NCI-H510A (cell line): Measurements from ENCODE around the gene PLXNC1.
A peak's percentile ranks its signal among the peaks of the same experiment; 100 is the strongest.

ENCODE experiments used
- DNase-seq: peaks from one replicate; lab custom pipeline; 2025; lab: John Stamatoyannopoulos, UW

The PLXNC1 gene

DNA sequence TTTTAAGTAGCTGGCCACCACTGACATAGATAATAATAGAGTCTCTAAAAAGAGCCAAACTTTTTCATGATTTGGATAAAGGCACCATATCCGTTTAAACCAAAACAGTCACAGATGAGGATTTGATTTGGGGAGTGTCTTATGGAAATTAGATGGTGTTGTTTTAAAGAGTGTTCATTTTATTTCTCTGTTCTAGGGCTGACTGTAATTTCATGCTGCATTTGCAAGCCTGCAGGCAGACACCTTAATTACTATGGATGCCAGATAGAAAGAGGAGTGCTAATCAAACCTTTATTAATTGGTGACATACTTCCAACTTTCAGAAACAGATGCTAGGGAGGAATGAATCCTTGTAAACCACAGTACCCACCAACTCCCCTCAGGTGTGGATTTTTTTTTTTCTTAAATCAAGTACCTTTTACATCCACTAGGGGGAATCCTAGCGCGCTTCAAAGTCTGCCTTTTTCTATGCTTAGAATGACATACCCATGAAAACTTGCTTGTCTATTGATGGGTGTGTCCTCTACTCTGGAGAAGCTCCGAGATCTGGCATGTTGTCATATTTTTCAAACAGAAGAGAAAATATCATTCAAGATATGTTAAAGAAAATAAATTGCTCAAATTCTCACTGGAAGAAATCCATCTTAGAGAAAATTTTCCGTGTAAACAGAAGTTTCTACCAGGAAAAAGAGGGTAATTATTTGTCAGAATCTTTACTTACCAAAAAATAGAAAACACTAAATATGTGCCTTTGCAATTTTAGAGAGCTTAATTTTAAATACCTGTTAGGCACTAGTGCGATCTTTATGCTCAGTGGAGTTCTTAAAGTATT lies 14.2 kb upstream of the PLXNC1 start:
- no peak for DNase-seq

- no peak for DNase-seq
Measured at GRCh38 chr12:94135896-94136295, 12.5 kb upstream of the PLXNC1 start.

GRCh38 chr12:94139816-94140215 lies 8.6 kb upstream of the PLXNC1 start:
- DNase-seq, result no peak

- no peak for DNase-seq
Measured at GRCh38 chr12:94140556-94140955, 7.8 kb upstream of the PLXNC1 start.

- DNase-seq, result no peak
Measured at GRCh38 chr12:94141004-94141764, 7.2 kb upstream of the PLXNC1 start.

GRCh38 chr12:94141892-94142291 lies 6.5 kb upstream of the PLXNC1 start:
- DNase-seq, result no peak

GRCh38 chr12:94143438-94143837 lies 4.9 kb upstream of the PLXNC1 start:
- DNase-seq, result no peak

DNA sequence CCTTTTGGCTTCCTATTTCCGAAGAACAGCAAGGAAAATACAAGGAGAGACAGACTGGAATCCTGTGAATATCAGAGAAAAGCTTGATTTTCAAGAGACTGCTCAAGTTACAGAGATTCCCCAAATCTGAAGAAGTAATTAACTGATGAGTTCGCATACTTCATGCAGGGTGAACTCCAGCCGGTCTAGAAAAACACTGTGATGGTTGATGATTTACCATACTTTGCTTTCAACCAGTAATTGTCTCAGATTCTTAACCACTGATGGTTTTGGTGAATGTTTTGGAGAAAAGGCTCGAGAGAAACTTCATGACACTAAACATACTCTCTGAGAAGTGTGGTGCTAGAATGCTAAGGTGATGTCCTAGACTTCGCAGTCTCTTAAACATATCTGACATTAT lies 4.4 kb upstream of the PLXNC1 start:
- DNase-seq, result no peak

DNA sequence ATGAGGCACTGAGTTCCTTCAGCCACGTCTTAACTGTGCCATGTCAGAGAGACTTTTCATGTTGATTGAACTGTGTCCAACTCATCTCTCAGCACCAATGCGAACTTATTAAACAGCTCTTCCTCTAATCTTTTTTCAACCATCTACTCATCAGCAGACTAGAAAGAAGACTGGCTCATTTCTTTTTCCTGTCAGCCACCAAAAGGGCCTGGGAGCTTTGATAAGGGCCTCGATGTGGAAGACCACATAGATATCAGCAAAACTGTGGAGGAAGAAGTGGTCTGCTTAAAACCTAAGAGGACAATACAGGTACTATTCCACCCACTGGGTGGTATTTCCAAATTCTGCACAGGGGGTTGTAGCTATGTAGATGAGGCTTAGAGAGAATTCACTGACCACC lies 3.6 kb upstream of the PLXNC1 start:
- no peak for DNase-seq

- no peak for DNase-seq
Measured at GRCh38 chr12:94145191-94145983, 3.0 kb upstream of the PLXNC1 start.

DNA sequence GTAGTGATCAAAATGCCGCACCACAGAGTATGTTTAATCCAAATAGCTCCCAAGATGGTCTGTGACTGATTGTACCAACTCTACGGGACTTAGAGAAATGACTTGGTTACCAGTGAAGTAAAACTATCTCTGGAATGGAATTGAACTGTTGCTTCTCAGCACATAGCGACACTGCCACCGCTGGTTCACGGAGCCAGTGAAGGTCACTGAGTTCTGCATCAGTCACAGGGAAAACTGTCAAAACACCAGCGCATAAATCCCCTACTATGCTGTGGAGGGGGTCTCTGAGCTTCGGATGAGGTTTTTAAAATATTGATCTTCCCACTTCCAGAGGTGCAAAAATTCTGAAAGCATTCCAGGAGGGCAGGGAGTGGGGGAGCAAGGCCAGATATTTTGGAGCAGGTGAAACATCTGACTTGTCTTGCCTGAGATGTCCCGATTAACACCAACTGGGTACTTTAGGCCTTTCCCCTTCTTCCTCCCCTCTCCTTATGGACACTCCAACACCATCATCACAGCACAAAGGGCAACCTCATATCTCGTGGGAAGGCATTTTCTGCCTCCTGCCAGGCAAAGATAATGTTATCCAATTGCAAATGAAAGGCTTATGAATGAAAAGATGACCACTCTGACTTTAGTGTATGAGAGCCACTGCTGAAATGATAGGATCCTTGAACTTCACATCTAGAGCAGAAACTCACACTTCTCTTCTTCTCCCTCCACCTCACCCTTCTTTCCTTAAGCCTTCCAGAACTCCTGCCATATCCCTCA lies 2.0 kb upstream of the PLXNC1 start:
- DNase-seq, result no peak

DNA sequence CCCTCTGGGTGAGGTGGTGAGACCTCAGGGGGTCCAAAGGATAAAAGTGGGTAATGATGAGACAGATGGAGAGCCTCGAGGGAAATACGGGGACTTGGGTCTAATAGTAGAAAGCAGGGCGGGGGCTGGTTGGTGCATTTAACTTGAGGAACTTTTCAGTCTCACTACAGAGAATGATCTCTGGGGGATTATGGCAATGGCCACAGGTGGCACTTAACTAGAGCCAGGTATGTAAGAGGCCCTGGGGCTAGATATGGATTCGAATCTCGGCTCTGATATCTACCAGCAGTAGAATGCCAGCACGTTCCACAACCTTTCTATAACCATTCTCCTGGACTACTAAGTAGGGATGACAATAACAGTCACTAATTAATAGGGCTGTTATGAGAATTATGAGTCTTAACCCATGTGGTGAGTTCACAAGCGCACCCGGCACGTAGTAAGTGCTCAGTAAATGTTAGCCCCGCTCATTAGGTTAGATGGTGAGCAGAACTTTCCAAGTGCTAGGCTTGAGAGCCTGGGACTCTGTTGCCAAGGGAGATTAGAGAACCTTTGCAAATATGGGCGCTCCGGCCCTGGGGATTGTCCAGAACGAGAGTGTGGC lies 888 bp upstream of the PLXNC1 start:
- DNase-seq, result no peak

DNA sequence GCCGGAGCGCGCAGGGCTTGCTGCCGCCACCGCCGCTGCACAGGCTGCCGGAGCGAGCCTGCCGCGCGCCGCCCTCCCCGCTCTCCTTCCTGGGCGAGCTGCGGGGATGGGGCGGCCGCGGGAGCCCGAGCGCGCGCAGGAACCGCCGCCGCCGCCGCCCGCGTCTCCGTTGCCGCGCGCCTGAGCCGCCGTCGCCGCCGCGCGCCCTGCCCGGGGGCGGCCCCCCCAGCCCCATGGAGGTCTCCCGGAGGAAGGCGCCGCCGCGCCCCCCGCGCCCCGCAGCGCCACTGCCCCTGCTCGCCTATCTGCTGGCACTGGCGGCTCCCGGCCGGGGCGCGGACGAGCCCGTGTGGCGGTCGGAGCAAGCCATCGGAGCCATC lies 352 bp downstream of the PLXNC1 start:
- no peak for DNase-seq

DNA sequence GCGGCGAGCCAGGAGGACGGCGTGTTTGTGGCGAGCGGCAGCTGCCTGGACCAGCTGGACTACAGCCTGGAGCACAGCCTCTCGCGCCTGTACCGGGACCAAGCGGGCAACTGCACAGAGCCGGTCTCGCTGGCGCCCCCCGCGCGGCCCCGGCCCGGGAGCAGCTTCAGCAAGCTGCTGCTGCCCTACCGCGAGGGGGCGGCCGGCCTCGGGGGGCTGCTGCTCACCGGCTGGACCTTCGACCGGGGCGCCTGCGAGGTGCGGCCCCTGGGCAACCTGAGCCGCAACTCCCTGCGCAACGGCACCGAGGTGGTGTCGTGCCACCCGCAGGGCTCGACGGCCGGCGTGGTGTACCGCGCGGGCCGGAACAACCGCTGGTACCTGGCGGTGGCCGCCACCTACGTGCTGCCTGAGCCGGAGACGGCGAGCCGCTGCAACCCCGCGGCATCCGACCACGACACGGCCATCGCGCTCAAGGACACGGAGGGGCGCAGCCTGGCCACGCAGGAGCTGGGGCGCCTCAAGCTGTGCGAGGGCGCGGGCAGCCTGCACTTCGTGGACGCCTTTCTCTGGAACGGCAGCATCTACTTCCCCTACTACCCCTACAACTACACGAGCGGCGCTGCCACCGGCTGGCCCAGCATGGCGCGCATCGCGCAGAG lies 873 bp downstream of the PLXNC1 start:
- no peak for DNase-seq

DNA sequence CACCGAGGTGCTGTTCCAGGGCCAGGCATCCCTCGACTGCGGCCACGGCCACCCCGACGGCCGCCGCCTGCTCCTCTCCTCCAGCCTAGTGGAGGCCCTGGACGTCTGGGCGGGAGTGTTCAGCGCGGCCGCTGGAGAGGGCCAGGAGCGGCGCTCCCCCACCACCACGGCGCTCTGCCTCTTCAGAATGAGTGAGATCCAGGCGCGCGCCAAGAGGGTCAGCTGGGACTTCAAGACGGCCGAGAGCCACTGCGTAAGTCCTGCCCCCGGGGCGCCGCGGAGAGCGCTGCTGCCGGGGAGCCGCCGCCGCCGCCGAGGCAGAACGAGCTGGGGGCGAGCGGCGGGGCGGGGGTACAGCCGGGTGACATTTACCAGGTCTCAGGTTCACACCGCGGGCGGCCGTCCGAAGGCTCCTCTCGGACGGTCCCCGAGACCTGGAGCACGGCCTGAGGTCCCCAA lies 1.4 kb downstream of the PLXNC1 start:
- no peak for DNase-seq

GRCh38 chr12:94150240-94151121 lies 2.1 kb downstream of the PLXNC1 start:
- no peak for DNase-seq

GRCh38 chr12:94151582-94151981 lies 3.2 kb downstream of the PLXNC1 start:
- DNase-seq, result no peak

DNA sequence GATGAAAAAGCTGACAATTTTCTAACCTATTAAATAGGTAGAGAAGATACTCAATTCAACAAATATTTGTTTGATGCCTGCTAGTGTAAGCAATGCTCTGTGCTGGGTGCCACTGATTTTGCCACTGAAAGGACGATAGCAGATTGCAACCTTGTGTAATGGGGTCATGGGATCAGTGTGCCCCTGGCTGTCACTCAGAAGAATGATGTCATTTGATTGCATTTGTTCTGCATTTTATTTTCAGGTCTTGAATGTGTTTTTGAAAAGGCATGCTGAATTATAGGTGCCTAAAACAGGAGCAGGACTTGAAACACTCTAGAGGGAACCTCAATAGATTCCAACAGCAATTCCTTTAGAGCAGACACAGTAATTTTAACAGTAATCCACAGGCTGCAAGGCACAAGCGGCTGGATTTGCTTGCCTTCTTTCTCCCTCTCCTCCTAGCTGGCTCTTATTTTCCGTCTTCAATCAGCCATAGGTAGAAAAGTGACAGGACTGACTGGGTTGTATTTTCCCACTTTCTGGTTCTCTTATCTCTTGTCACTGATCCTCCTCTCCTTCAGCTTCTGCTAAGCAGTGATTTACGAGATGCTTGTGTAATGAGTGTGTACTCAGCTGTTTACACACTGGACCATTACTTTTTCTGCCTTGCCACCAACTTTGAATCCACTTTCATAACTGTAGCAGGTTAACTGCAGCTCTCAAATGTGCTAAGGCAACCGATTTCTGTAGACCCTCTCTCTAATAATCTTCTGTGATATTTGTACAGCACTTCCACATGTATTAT lies 4.1 kb downstream of the PLXNC1 start:
- peak; percentile 30 for DNase-seq

GRCh38 chr12:94157181-94157580 lies 8.8 kb downstream of the PLXNC1 start:
- DNase-seq, result no peak
